HFFc6 (cell line): Measurements from ENCODE around the gene BAHD1. TPM values are rescaled to one million over a fixed set of nuclear protein-coding genes. Genes with fewer than 3 reads are reported as not detected.

ENCODE experiments used
- DNase-seq: peaks from one replicate; pipeline ENCODE4 v3.0.0-alpha.2; 2018
- H3K27ac Mint-ChIP-seq: 2 replicates; pipeline ENCODE4 v1.8.0; 2020; ENCODE audit warnings: mild to moderate bottlenecking, mixed read lengths
- H3K27me3 Mint-ChIP-seq: 2 replicates; pipeline ENCODE4 v1.8.0; 2021; ENCODE audit warnings: mild to moderate bottlenecking, moderate library complexity, mixed read lengths; ENCODE audit not compliant: insufficient read depth
- H3K36me3 Mint-ChIP-seq: 2 replicates; pipeline ENCODE4 v1.8.0; 2021; ENCODE audit warnings: low read depth, mixed read lengths
- H3K4me1 Mint-ChIP-seq: 2 replicates; pipeline ENCODE4 v1.8.0; 2020; ENCODE audit warnings: low read depth, mixed read lengths
- H3K4me3 Mint-ChIP-seq: 2 replicates; pipeline ENCODE4 v1.8.0; 2020; ENCODE audit warnings: mild to moderate bottlenecking, moderate library complexity, mixed read lengths
- H3K9me3 Mint-ChIP-seq: 2 replicates; pipeline ENCODE4 v1.8.0; 2020; ENCODE audit warnings: mild to moderate bottlenecking, mixed read lengths
- CTCF ChIP-seq: fragments of 200-600 bp; sonication (generic); IDR thresholded peaks from 2 replicates; pipeline ENCODE4 v1.5.0; 2021; ENCODE audit warnings: antibody characterized with exemption, mild to moderate bottlenecking
- total RNA-seq, 6 experiments: library from RNA; stranded (reverse); fragmentation: NEBNext Ultra II Directional; extraction: Animal tissue kit (Norgen Biotek cat#: 25700); gene quantifications; 2 replicates in 1 of 6; 3 replicates in 5 of 6; pipeline ENCODE4 v1.2.3, GENCODE V29; 2021

Gene BAHD1
- total RNA-seq, 6 experiments from 2014 or later: 12.7 to 14.4 (median 14.2) TPM

- Mint-ChIP-seq H3K4me3 (no peak overlapping the region), H3K9me3 (no peaks in the 10 kb centered on the region), H3K27ac (no peak overlapping the region), H3K4me1 (peaks cover 11% of the 10 kb centered on the region), H3K27me3 (no peaks in the 10 kb centered on the region), H3K36me3 (peaks cover 4% of the 10 kb centered on the region; the same call in 1 of the 2 replicates)
- TF ChIP-seq CTCF: no peak
- no peak for DNase-seq
Observed at GRCh38 chr15:40465939-40466338, 25.2 kb downstream of the BAHD1 start.

GRCh38 chr15:40466426-40467260 is 25.9 kb downstream of the BAHD1 start:
- Mint-ChIP-seq H3K36me3 (peaks cover 4% of the 10 kb centered on the region; the same call in 1 of the 2 replicates), H3K27me3 (0 out of 2 replicates have a peak, but pooled peaks cover 2% of the 10 kb centered on the region), H3K4me1 (peaks cover 14% of the 10 kb centered on the region), H3K27ac (no peak overlapping the region; the same call in 1 of the 2 replicates), H3K9me3 (no peaks in the 10 kb centered on the region), H3K4me3 (no peak overlapping the region)
- no peak for TF ChIP-seq CTCF
- DNase-seq: no peak

- 0 out of 2 replicates have a peak, but pooled peaks cover 3% of the 10 kb centered on the region for H3K27me3 Mint-ChIP-seq
- no peak overlapping the region for H3K27ac Mint-ChIP-seq
- H3K4me3 Mint-ChIP-seq: no peak overlapping the region
- H3K9me3 Mint-ChIP-seq: no peaks in the 10 kb centered on the region
- peaks cover 4% of the 10 kb centered on the region; the same call in 1 of the 2 replicates for H3K36me3 Mint-ChIP-seq
- H3K4me1 Mint-ChIP-seq: peaks cover 20% of the 10 kb centered on the region
- no peak for TF ChIP-seq CTCF
- no peak for DNase-seq
Observed at GRCh38 chr15:40467261-40467615, 26.5 kb downstream of the BAHD1 start.

- DNase-seq: no peak
- Mint-ChIP-seq H3K27ac (no peak overlapping the region), H3K4me3 (no peak overlapping the region), H3K27me3 (0 out of 2 replicates have a peak, but pooled peaks cover 3% of the 10 kb centered on the region), H3K9me3 (no peaks in the 10 kb centered on the region), H3K36me3 (peaks cover 4% of the 10 kb centered on the region; the same call in 1 of the 2 replicates), H3K4me1 (peaks cover 20% of the 10 kb centered on the region)
- no peak for TF ChIP-seq CTCF
Observed at GRCh38 chr15:40468898-40469331, 28.2 kb downstream of the BAHD1 start.

- 0 out of 2 replicates have a peak, but pooled peaks cover 3% of the 10 kb centered on the region for H3K27me3 Mint-ChIP-seq
- H3K9me3 Mint-ChIP-seq: no peaks in the 10 kb centered on the region
- H3K36me3 Mint-ChIP-seq: peaks cover 4% of the 10 kb centered on the region; the same call in 1 of the 2 replicates
- peaks cover 20% of the 10 kb centered on the region for H3K4me1 Mint-ChIP-seq
- H3K4me3 Mint-ChIP-seq: peak overlapping the region; percentile 79
- H3K27ac Mint-ChIP-seq: peak overlapping the region; percentile 90
- no peak for DNase-seq
- no peak for TF ChIP-seq CTCF
Observed at GRCh38 chr15:40469776-40470390, 29.1 kb downstream of the BAHD1 start.
